ENCODE results near the gene MEF2A.

DNA sequence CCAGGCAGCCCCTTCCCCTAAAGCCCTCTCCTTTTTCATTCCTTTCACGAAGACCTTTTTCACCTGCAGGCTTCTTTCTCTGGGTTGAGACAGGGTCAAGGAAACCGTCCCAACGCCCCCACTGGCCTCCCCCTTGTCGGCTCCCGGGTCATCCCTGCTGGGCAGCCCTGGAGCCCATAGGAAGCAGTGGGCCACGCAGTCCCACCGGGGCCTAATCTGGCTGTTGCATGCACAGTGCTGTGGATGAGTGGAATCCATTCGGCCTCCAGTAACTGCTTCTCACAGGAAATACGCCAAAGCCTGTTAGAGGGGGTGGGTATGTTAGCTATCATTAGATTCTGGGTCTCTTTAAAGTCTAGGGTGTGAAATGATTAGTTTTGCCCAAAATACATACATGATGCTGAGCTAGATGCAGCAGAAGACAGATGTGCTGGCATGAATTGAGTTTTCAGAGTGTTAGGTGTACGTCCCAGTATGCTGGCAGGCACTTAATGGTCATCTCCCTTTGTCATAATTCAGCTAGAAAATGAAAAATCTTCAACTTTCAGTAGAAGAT, 150.8 kb downstream of the MEF2A start:
- TF ChIP-seq, protein P1, sequence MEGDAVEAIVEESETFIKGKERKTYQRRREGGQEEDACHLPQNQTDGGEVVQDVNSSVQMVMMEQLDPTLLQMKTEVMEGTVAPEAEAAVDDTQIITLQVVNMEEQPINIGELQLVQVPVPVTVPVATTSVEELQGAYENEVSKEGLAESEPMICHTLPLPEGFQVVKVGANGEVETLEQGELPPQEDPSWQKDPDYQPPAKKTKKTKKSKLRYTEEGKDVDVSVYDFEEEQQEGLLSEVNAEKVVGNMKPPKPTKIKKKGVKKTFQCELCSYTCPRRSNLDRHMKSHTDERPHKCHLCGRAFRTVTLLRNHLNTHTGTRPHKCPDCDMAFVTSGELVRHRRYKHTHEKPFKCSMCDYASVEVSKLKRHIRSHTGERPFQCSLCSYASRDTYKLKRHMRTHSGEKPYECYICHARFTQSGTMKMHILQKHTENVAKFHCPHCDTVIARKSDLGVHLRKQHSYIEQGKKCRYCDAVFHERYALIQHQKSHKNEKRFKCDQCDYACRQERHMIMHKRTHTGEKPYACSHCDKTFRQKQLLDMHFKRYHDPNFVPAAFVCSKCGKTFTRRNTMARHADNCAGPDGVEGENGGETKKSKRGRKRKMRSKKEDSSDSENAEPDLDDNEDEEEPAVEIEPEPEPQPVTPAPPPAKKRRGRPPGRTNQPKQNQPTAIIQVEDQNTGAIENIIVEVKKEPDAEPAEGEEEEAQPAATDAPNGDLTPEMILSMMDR (IDR thresholded peaks at IDR 0.05; ENCODE audit: insufficient read depth, low read depth, low read length): no peak
- no peak for TF ChIP-seq EZH2 (IDR thresholded peaks at IDR 0.05; ENCODE audit: insufficient read depth, low read length)
